Esophagus muscularis mucosa (tissue), 3 donors: ENCODE results near the gene ECI2.

Experiments used
- POLR2AphosphoS5 ChIP-seq, 2 donors: sonication (generic); formaldehyde crosslinking; IDR thresholded peaks; one replicate each; pipeline ENCODE4 v1.6.1; 2017; ENCODE audit warnings: antibody characterized with exemption in 2 of 2
- TF ChIP-seq, protein P1 (sequence below), 3 experiments: fragments of 200-600 bp in 2 of 3; fragments of 450-650 bp in 1 of 3; sonication (generic) in 2 of 3; IDR thresholded peaks; one replicate each; pipeline ENCODE4 v1.5.1; 2017 to 2019; ENCODE audit warnings: antibody characterized with exemption in 3 of 3, mild to moderate bottlenecking in 2 of 3, moderate library complexity in 1 of 3

GRCh38 chr6:4093288-4093687 lies 42.1 kb downstream of the ECI2 start:
- TF ChIP-seq, protein P1, sequence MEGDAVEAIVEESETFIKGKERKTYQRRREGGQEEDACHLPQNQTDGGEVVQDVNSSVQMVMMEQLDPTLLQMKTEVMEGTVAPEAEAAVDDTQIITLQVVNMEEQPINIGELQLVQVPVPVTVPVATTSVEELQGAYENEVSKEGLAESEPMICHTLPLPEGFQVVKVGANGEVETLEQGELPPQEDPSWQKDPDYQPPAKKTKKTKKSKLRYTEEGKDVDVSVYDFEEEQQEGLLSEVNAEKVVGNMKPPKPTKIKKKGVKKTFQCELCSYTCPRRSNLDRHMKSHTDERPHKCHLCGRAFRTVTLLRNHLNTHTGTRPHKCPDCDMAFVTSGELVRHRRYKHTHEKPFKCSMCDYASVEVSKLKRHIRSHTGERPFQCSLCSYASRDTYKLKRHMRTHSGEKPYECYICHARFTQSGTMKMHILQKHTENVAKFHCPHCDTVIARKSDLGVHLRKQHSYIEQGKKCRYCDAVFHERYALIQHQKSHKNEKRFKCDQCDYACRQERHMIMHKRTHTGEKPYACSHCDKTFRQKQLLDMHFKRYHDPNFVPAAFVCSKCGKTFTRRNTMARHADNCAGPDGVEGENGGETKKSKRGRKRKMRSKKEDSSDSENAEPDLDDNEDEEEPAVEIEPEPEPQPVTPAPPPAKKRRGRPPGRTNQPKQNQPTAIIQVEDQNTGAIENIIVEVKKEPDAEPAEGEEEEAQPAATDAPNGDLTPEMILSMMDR (IDR thresholded peaks at IDR 0.05): no peak
- TF ChIP-seq POLR2AphosphoS5 (IDR thresholded peaks at IDR 0.05): no peak
